OCI-LY3 (cell line): ENCODE data around the gene QSOX2.

Experiments
- H2AFZ ChIP-seq: fragments of 200-600, 300-600 bp; shearing (Covaris generic); 2 replicates; pipeline ENCODE4 v1.6.0; 2014; ENCODE audit warnings: antibody characterized with exemption, low read depth, low read length
- H3K27ac ChIP-seq: fragments of 200-600, 300-600 bp; sonication (generic); 2 replicates; pipeline ENCODE4 v1.5.1; 2014; ENCODE audit warnings: mild to moderate bottlenecking, low read length, moderate library complexity, mixed read lengths
- H3K27me3 ChIP-seq: fragments of 200-600, 300-600 bp; sonication (generic); 2 replicates; pipeline ENCODE4 v1.6.1; 2014; ENCODE audit warnings: low read depth, low read length, mixed read lengths
- H3K36me3 ChIP-seq: fragments of 200-600, 300-600 bp; sonication (generic); replicated peaks from 2 replicates; pipeline ENCODE3; 2014; ENCODE audit warnings: low read depth, low read length, mixed read lengths
- H3K4me1 ChIP-seq: fragments of 300-600, 200-600 bp; sonication (generic); 2 replicates; pipeline ENCODE4 v1.6.1; 2014; ENCODE audit warnings: low read length, mixed read lengths
- H3K4me2 ChIP-seq: fragments of 200-600, 300-600 bp; sonication (generic); 2 replicates; pipeline ENCODE4 v1.6.1; 2014; ENCODE audit warnings: low read length, mixed read lengths
- H3K4me3 ChIP-seq: fragments of 300-600, 200-600 bp; sonication (generic); 2 replicates; pipeline ENCODE4 v1.5.1; 2014; ENCODE audit warnings: antibody characterized with exemption, mild to moderate bottlenecking, low read length, moderate library complexity
- H3K79me2 ChIP-seq: fragments of 300-600, 200-600 bp; shearing (Covaris generic); 2 replicates; pipeline ENCODE4 v1.6.1; 2014; ENCODE audit warnings: mild to moderate bottlenecking, low read length, mixed read lengths
- H3K9ac ChIP-seq: fragments of 300-600, 200-600 bp; shearing (Covaris generic); 2 replicates; pipeline ENCODE4 v1.6.0; 2014; ENCODE audit warnings: mild to moderate bottlenecking, low read length, moderate library complexity
- H3K9me3 ChIP-seq: fragments of 200-600, 300-600 bp; shearing (Covaris generic); 2 replicates; pipeline ENCODE4 v1.6.1; 2014; ENCODE audit warnings: low read length, mixed read lengths; ENCODE audit not compliant: insufficient read depth
- H4K20me1 ChIP-seq: fragments of 200-600, 300-600 bp; sonication (generic); 2 replicates; pipeline ENCODE4 v1.6.1; 2016; ENCODE audit warnings: low read length, mixed read lengths; ENCODE audit not compliant: insufficient read depth
- CTCF ChIP-seq: fragments of 200-600, 300-600 bp; sonication (generic); IDR thresholded peaks from 2 replicates; pipeline ENCODE4 v1.5.1; 2014; ENCODE audit warnings: antibody characterized with exemption, low read length, low read depth
- EZH2phosphoT487 ChIP-seq: fragments of 200-600 bp; shearing (Covaris generic); IDR thresholded peaks from 2 replicates; pipeline ENCODE4 v1.6.1; 2018; ENCODE audit warnings: antibody characterized with exemption, mixed run types, low read depth

The QSOX2 gene

GRCh38 chr9:136258786-136259516, 13.3 kb upstream of the QSOX2 start:
- no peaks in the 10 kb centered on the region for H3K36me3 ChIP-seq
- no peaks in the 10 kb centered on the region for H3K4me1 ChIP-seq
- H3K9ac ChIP-seq, result no peak overlapping the region
- H2AFZ ChIP-seq, result no peak overlapping the region
- H3K27me3 ChIP-seq, result 0 out of 2 replicates have a peak, but pooled peaks cover 16% of the 10 kb centered on the region
- no peaks in the 10 kb centered on the region for H3K9me3 ChIP-seq
- H3K79me2 ChIP-seq, result no peaks in the 10 kb centered on the region
- H3K4me3 ChIP-seq, result no peak overlapping the region
- H3K4me2 ChIP-seq, result no peak overlapping the region
- TF ChIP-seq EZH2phosphoT487, result no peak
- H4K20me1 ChIP-seq, result no peaks in the 10 kb centered on the region
- no peak overlapping the region for H3K27ac ChIP-seq

- no peaks in the 10 kb centered on the region for H3K79me2 ChIP-seq
- H3K9me3 ChIP-seq, result no peaks in the 10 kb centered on the region
- H3K4me3 ChIP-seq, result no peak overlapping the region
- 0 out of 2 replicates have a peak, but pooled peaks cover 16% of the 10 kb centered on the region for H3K27me3 ChIP-seq
- no peak overlapping the region for H2AFZ ChIP-seq
- no peak overlapping the region for H3K4me2 ChIP-seq
- TF ChIP-seq EZH2phosphoT487, result no peak
- TF ChIP-seq CTCF, result no peak
- no peak overlapping the region for H3K9ac ChIP-seq
- H3K4me1 ChIP-seq, result no peaks in the 10 kb centered on the region
- no peak overlapping the region for H3K27ac ChIP-seq
- no peaks in the 10 kb centered on the region for H3K36me3 ChIP-seq
- H4K20me1 ChIP-seq, result no peaks in the 10 kb centered on the region
These were observed 12.7 kb upstream of the QSOX2 start for GRCh38 chr9:136258299-136258625.

GRCh38 chr9:136257381-136258298, 12.0 kb upstream of the QSOX2 start:
- Histone ChIP-seq H3K4me1 (no peaks in the 10 kb centered on the region), H3K79me2 (no peaks in the 10 kb centered on the region), H3K4me2 (no peak overlapping the region), H3K9ac (no peak overlapping the region), H3K27me3 (0 out of 2 replicates have a peak, but pooled peaks cover 16% of the 10 kb centered on the region), H3K27ac (no peak overlapping the region), H3K4me3 (no peak overlapping the region), H4K20me1 (no peaks in the 10 kb centered on the region), H3K36me3 (no peaks in the 10 kb centered on the region), H3K9me3 (no peaks in the 10 kb centered on the region), H2AFZ (no peak overlapping the region)
- TF ChIP-seq CTCF (no peak), EZH2phosphoT487 (no peak)

- Histone ChIP-seq H3K79me2 (no peaks in the 10 kb centered on the region), H4K20me1 (no peaks in the 10 kb centered on the region), H3K36me3 (no peaks in the 10 kb centered on the region), H3K9me3 (no peaks in the 10 kb centered on the region), H3K4me2 (no peak overlapping the region), H3K27ac (no peak overlapping the region), H3K27me3 (0 out of 2 replicates have a peak, but pooled peaks cover 10% of the 10 kb centered on the region), H3K4me1 (no peaks in the 10 kb centered on the region), H3K9ac (no peak overlapping the region), H3K4me3 (no peak overlapping the region), H2AFZ (no peak overlapping the region)
- TF ChIP-seq CTCF, result no peak
- no peak for TF ChIP-seq EZH2phosphoT487
These were observed 10.6 kb upstream of the QSOX2 start for GRCh38 chr9:136255896-136256890.
